ENCODE results near the gene CLCF1.

GRCh38 chr11:67349928-67350465 is 23.4 kb downstream of the CLCF1 start:
- TF ChIP-seq EP300 (IDR thresholded peaks at IDR 0.05): no peak
- TF ChIP-seq, protein P1, sequence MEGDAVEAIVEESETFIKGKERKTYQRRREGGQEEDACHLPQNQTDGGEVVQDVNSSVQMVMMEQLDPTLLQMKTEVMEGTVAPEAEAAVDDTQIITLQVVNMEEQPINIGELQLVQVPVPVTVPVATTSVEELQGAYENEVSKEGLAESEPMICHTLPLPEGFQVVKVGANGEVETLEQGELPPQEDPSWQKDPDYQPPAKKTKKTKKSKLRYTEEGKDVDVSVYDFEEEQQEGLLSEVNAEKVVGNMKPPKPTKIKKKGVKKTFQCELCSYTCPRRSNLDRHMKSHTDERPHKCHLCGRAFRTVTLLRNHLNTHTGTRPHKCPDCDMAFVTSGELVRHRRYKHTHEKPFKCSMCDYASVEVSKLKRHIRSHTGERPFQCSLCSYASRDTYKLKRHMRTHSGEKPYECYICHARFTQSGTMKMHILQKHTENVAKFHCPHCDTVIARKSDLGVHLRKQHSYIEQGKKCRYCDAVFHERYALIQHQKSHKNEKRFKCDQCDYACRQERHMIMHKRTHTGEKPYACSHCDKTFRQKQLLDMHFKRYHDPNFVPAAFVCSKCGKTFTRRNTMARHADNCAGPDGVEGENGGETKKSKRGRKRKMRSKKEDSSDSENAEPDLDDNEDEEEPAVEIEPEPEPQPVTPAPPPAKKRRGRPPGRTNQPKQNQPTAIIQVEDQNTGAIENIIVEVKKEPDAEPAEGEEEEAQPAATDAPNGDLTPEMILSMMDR (IDR thresholded peaks at IDR 0.05): no peak
- TF ChIP-seq POLR2A (IDR thresholded peaks at IDR 0.05): no peak
- no peak for TF ChIP-seq POLR2AphosphoS5 (IDR thresholded peaks at IDR 0.05)
